ENCODE data around the gene RABEPK. TPM values are rescaled to one million over a fixed set of nuclear protein-coding genes. Genes with fewer than 3 reads are reported as not detected.
"Not testable (repeated sequence)": the region's sequence is repeated elsewhere in the genome, so short reads cannot be mapped to it uniquely, and the experiment has no call there.

Gene RABEPK
- total RNA-seq, 1 donor: 25.2 TPM

GRCh38 chr9:125258160-125258785 lies 57.9 kb downstream of the RABEPK start:
- TF ChIP-seq CTCF (IDR thresholded peaks at IDR 0.05; ENCODE audit: insufficient read depth, low read length): no peak
- H3K4me3 ChIP-seq (ENCODE audit: low read depth, low read length): no peak overlapping the region
- no peak for DNase-seq (ENCODE audit: low read depth)

GRCh38 chr9:125258832-125259534 lies 58.6 kb downstream of the RABEPK start:
- TF ChIP-seq CTCF (IDR thresholded peaks at IDR 0.05; ENCODE audit: insufficient read depth, low read length): no peak
- no peak overlapping the region for H3K4me3 ChIP-seq (ENCODE audit: low read depth, low read length)
- DNase-seq (ENCODE audit: low read depth): no peak

- TF ChIP-seq CTCF (IDR thresholded peaks at IDR 0.05; ENCODE audit: insufficient read depth, low read length): no peak
These were observed 60.2 kb downstream of the RABEPK start for GRCh38 chr9:125260561-125260960.

DNA sequence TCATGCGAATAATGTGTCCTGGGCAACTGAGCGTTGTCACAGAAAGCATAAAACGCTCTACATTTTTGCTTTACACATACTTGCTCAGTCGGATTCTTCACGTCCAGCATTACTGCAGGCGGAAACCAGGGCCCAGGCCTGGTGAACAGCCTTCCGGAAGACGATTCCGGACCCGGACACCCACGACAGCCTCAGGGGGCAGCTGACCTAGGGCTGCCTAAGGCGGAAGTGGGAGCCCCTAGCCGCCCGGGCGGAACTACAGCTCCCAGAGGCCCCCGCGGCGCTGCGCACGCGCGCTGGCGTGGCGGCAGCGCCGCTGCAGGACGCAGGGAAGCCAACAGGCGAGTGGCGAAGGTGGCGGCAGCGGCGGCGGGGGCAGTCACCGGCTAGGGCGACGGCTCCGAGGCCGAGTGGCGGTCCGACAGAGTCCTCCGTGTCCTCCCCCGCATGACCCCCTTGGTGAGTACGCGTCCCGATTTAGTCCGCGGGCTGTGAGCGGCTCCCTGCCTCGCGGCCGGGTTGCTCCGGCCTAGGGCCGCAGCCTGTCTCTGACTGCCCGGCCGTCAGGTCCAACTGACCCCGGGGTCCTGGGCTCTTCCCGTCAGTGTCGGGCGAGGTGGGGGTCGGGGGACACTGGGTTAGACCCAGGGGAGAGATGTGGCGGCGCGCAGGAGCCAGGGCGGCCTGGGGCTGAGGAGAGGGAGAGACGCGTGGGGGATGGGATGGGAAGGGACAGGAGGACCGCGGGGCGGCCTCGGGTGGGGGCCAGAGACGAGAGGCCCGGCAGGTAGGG lies 61.4 kb downstream of the RABEPK start, which contains the start of gene GAPVD1:
GAPVD1 (plus strand) TSS at position 326 of the 793 bp plus-strand sequence. CDS start 37,096 bp downstream, outside the sequence.
- peak; percentile 26 for TF ChIP-seq CTCF (IDR thresholded peaks at IDR 0.05; ENCODE audit: insufficient read depth, low read length)
- DNase-seq (ENCODE audit: low read depth): peak; percentile 77
- peak within 1 kb of the TSS; percentile 95 for H3K4me3 ChIP-seq (ENCODE audit: low read depth, low read length)

More at GRCh38 chr9:125260561-125260960, 60.2 kb downstream of the RABEPK start:
- no peak overlapping the region for H3K4me3 ChIP-seq (ENCODE audit: low read depth, low read length)
- DNase-seq (ENCODE audit: low read depth): no peak

GRCh38 chr9:125262294-125262991 lies 62.1 kb downstream of the RABEPK start:
- no peak for TF ChIP-seq CTCF (IDR thresholded peaks at IDR 0.05; ENCODE audit: insufficient read depth, low read length)
- peak overlapping the region; percentile 95 for H3K4me3 ChIP-seq (ENCODE audit: low read depth, low read length)
- DNase-seq (ENCODE audit: low read depth): no peak

- DNase-seq (ENCODE audit: low read depth); H3K4me3 ChIP-seq (ENCODE audit: low read depth, low read length): not testable (repeated sequence)
These were observed 63.7 kb downstream of the RABEPK start for GRCh38 chr9:125264068-125264467.

Data from fibroblast of the aortic adventitia (primary cell).